IPS-18a (cell line): ENCODE data around the gene PNKP.
A peak's percentile ranks its signal among the peaks of the same experiment; 100 is the strongest.

Experiments used
- H3K27ac ChIP-seq: one replicate; pipeline ENCODE4 v1.5.1; 2013; ENCODE audit warnings: low read length
- H3K27me3 ChIP-seq: one replicate; pipeline ENCODE4 v1.6.1; 2013; ENCODE audit warnings: mild to moderate bottlenecking, low read length; ENCODE audit not compliant: control insufficient read depth, insufficient read depth
- H3K36me3 ChIP-seq: one replicate; pipeline ENCODE4 v1.6.1; 2013; ENCODE audit warnings: low read depth, low read length; ENCODE audit not compliant: control insufficient read depth
- H3K4me1 ChIP-seq: one replicate; pipeline ENCODE4 v1.6.1; 2013; ENCODE audit warnings: low read depth, low read length; ENCODE audit not compliant: control insufficient read depth
- H3K4me3 ChIP-seq: one replicate; pipeline ENCODE4 v1.5.1; 2013; ENCODE audit warnings: low read length
- H3K9ac ChIP-seq: one replicate; pipeline ENCODE4 v1.6.1; 2013; ENCODE audit warnings: mild to moderate bottlenecking, low read length, moderate library complexity
- H3K9me3 ChIP-seq: one replicate; pipeline ENCODE4 v1.6.1; 2013; ENCODE audit warnings: low read depth, low read length; ENCODE audit not compliant: control insufficient read depth

Gene PNKP

DNA sequence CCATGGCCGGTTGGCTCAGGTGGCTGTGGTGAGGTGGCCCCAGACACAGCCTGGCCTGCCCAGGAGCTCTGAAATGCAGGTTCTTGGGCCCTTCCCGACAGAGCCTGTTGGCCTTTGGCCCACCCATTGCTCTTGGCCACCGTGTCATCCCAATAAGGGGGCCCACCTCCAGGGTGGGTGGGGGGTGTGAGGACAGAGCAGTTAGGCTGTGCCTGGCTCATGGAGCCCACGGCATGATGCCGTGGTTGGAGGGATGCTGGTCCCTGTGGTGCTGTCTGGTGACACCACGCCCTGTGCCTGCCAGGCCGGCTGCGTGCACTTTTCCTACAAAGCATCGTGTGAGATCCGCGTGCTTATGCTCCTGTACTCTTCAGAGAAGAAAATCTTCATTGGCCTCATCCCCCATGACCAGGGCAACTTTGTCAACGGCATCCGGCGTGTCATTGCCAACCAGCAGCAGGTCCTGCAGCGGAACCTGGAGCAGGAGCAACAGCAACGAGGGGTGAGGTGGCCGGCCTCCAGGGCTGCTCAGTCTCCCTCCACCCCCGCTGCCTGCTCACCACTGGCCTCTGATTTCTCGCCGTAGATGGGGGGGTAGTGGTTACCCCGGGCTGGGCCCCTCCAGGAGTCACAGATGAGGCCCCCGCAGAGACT is 7.6 kb downstream of the PNKP start:
- H3K27me3 ChIP-seq = no peaks in the 10 kb centered on the region
- no peaks in the 10 kb centered on the region for H3K4me1 ChIP-seq
- no peak overlapping the region for H3K4me3 ChIP-seq
- H3K36me3 ChIP-seq = peaks cover 53% of the 10 kb centered on the region
- H3K9me3 ChIP-seq = no peaks in the 10 kb centered on the region
- no peak overlapping the region for H3K9ac ChIP-seq
- no peak overlapping the region for H3K27ac ChIP-seq

DNA sequence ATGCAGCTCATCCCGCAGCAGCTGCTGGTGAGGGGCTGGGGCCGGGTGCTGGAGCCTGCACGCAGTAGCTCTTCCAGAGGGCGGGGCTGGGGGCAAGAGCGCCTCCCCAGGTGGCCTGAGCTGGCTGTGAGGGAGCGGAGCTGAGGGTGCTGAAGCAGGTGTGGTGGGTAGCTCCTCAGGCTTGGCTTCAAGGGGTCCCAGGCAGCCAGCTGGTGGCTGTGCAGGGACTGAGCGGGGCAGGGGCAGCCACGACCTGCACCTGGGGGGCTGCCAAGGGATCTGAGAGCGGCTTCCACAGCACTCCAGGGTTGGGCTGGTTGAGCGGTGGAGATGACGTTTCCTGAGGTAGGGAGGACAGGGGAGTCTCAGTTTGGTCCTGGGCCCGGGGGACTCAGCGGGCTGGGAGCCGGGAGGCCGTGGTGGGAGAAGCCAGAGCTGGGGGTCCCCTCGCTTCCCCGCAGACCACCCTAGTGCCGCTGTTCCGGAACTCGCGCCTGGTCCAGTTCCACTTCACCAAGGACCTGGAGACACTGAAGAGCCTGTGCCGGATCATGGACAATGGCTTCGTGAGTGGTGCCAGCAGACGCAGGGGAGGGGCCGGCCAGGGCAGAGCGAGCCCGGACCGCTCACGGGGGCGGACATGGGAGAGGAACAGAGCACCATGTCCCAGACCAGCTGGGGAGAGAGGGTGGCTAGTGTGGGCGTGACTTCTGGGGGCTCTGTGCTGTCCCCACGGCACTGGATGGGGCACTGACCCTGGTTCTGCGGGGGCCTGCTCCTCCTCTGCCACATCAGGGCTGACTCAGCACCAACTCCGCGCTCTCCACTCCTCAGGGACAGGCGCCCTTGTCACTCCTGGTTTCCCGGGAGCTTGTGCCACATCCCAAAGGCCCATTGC is 9.0 kb downstream of the PNKP start:
- Histone ChIP-seq H3K27ac (no peak overlapping the region), H3K27me3 (no peaks in the 10 kb centered on the region), H3K9me3 (no peaks in the 10 kb centered on the region), H3K9ac (no peak overlapping the region), H3K4me1 (no peaks in the 10 kb centered on the region), H3K4me3 (no peak overlapping the region), H3K36me3 (peaks cover 38% of the 10 kb centered on the region)

DNA sequence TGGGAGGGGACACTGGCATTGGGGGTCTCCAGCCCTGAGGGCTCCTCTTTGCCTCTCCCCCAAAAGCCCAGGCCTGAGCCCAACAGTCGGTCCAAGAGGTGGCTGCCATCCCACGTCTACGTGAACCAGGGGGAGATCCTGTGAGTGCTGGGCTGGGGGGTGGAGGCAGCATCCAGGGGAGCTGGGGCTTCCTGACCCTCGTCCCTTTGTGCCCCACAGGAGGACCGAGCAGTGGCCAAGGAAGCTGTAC is 9.6 kb downstream of the PNKP start:
- H3K27me3 ChIP-seq = no peaks in the 10 kb centered on the region
- H3K9me3 ChIP-seq = no peaks in the 10 kb centered on the region
- no peak overlapping the region for H3K4me3 ChIP-seq
- H3K4me1 ChIP-seq = no peaks in the 10 kb centered on the region
- no peak overlapping the region for H3K9ac ChIP-seq
- peaks cover 36% of the 10 kb centered on the region for H3K36me3 ChIP-seq
- no peak overlapping the region for H3K27ac ChIP-seq

DNA sequence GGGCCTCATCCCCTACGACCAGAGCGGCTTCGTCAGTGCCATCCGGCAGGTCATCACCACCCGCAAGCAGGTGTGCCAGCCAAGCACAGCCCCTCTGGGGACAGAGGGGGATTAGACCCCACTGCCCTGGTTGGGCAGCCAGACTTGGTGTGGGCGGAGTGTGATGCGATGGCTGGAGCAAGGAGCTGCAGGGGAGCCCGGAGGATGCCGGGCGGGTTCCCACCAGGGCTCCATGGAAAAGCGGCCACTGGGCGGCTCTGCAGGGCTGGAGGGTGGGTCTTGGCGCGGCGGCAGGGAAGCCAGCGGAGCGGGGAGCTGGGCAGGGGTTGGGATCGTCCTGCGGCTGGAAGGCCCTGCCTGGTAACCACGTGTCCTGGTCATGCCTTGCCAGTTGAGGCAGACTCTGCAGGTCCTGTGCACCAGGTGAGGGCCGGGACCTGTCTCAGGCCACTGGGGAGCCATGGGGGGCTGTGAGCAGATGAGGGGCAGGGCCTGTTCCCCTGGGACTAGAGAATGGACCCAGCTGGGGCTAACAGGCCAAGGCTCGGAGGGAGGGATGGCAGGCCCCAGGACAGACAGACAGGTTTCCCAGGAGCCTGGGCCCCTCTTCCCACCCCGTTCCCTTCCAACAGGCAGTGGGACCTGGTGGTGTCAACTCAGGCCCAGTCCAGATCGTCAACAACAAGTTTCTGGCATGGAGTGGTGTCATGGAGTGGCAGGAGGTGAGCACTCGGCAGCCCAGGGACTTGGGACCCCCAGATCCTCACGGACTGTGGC is 10.1 kb downstream of the PNKP start:
- Histone ChIP-seq H3K9ac (no peak overlapping the region), H3K4me1 (peaks cover 4% of the 10 kb centered on the region), H3K27me3 (no peaks in the 10 kb centered on the region), H3K36me3 (peaks cover 40% of the 10 kb centered on the region), H3K9me3 (no peaks in the 10 kb centered on the region), H3K4me3 (no peak overlapping the region), H3K27ac (no peak overlapping the region)

DNA sequence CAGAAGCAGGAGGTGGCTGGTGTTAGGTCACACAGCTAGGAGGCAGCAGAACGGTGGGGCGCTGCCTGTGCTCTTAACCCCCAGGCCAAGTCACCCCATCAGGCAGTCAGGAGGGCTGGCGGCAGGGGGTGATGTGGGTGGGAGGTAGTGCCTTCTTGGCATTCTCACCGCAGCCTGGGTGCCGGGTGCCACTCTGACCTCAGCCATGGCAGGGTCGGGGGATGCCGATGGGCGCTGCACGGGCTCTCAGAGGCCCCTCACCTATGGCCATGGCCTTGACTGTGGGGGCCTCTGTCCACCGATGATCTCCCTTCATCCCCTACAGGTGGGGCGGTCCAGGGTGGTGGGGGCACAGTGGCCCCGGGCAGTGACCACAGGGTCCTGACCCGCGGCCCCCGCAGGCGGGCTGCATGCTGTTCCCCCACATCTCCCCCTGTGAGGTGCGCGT is 10.8 kb downstream of the PNKP start:
- Histone ChIP-seq H3K27ac (no peak overlapping the region), H3K36me3 (peaks cover 37% of the 10 kb centered on the region), H3K27me3 (no peaks in the 10 kb centered on the region), H3K4me1 (peaks cover 6% of the 10 kb centered on the region), H3K9me3 (no peaks in the 10 kb centered on the region), H3K4me3 (no peak overlapping the region), H3K9ac (no peak overlapping the region)

DNA sequence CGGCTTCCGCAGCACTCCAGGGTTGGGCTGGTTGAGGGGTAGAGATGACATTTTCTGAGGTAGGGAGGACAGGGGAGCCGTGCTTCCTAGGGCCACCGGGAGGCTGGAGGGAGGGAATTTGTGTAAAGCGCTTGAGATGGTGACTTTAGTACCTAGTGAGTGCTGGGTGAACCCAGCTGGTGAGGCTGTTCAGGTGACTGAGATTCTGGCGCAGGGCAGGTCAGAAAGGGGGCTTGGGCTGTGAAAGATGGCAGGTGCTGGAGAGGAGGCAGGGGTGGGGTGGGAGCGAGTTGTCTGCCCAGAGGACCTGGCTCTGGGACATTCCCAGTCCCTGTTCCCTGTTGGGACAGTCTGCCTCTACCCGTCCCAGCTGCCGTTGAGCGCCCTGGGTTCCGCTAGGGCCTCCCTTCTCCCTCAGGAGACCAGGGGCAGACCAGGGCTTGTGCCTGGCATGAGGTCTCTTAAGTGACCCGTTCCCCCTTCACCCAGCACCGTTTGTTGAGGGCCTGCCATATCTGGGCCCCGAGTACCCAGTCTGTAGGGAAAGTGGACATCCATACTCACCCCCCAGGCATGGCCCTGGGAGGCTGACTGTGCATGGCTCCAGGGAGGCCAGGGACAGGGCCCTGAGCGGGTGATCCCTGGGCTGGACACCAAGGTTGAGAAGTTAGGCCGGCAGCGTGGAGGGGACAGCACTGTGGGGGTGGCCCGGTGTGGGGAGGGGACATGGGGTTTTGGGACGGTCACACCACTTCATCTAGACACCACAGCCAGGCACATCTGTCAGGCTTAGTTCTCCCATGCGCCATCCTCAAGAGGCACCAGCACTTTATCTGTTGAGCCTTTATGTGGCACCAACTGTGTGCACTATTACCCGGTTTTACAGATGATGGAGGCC is 11.5 kb downstream of the PNKP start:
- Histone ChIP-seq H3K4me3 (no peak overlapping the region), H3K9ac (no peak overlapping the region), H3K4me1 (peaks cover 6% of the 10 kb centered on the region), H3K9me3 (no peaks in the 10 kb centered on the region), H3K36me3 (peaks cover 32% of the 10 kb centered on the region), H3K27ac (no peak overlapping the region), H3K27me3 (no peaks in the 10 kb centered on the region)

DNA sequence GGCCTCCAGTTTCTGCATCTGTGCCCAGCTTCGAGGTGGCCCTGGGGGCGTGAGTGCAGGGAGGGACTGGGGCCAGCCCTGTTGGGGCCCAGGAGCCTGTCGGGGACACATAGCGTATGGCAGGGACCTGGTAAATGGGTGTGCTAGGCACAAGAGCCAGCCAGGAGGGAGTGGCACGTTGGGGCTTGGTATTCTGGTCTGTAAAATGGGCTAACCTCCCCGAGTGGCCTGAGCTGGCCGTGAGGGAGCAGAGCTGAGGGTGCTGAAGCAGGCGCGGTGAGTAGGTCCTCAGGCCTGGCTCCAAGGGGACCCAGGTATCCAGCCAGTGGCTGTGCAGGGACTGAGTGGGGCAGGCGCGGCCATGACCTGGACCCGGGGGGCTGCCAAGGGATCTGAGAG is 12.1 kb downstream of the PNKP start:
- Histone ChIP-seq H3K27ac (no peak overlapping the region), H3K9me3 (no peaks in the 10 kb centered on the region), H3K4me1 (peaks cover 6% of the 10 kb centered on the region), H3K36me3 (peaks cover 27% of the 10 kb centered on the region), H3K4me3 (no peak overlapping the region), H3K27me3 (no peaks in the 10 kb centered on the region), H3K9ac (no peak overlapping the region)

DNA sequence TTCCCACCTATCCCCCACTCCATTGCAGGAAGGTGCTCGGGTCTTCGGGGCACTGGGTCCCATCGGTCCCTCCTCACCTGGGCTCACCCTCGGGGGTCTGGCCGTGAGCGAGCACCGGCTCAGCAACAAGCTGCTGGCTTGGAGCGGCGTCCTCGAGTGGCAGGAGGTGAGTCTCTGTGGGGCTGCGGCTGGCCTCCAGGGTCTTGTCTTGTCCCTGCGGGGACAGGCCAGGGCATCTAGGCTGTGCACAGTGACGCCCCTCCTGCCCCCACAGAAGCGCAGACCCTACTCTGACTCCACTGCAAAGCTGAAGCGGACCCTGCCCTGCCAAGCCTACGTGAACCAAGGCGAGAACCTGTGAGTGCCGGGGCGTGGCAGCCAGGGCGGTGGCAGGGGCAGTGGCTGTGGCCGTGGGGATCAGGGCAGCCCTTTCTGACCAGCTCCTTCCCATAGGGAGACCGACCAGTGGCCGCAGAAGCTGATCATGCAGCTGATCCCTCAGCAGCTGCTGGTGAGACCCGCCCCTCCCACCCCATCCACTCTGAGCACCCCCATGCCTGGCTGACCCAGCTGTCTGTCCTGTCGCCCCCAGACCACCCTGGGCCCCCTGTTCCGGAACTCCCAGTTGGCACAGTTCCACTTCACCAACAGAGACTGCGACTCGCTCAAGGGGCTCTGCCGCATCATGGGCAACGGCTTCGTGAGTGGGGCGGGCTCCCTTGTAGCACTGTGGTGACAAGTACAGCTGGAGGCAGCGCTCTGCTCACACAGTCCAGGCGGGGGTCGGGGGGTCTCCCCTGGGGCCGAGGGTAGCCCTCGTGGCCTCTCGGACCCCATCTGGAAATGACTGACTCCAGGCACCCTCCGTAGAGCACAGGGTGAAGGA is 12.8 kb downstream of the PNKP start:
- peaks cover 27% of the 10 kb centered on the region for H3K36me3 ChIP-seq
- no peak overlapping the region for H3K9ac ChIP-seq
- H3K27ac ChIP-seq = no peak overlapping the region
- H3K4me3 ChIP-seq = no peak overlapping the region
- H3K27me3 ChIP-seq = no peaks in the 10 kb centered on the region
- no peaks in the 10 kb centered on the region for H3K9me3 ChIP-seq
- H3K4me1 ChIP-seq = peaks cover 6% of the 10 kb centered on the region

DNA sequence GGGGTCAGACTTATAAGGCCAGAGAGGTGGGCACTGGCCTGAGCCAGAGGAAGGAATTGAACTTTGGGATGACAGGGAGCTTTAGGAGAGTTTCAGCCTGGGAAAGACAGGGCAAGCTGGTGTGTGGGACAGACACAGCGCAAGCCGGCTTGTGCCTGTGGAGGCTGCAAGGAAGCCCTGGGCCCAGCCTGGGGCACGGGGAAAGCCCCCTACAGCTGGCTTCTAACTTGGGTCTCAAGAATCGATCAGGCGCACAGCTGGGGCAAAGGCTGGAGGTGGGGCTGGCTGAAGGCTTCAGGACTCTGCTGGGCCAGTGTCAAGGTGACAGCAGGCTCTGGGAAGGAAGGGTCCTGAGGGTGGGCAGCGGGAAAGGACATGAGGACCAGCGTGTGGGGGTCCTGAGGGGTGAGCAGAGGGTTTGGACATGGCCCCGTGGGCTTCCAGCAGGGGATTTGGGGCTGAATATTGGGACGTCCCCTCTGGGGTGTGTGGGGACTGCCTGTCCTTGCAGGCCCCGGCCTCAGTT is 13.5 kb downstream of the PNKP start:
- H3K4me3 ChIP-seq = no peak overlapping the region
- no peak overlapping the region for H3K9ac ChIP-seq
- no peaks in the 10 kb centered on the region for H3K27me3 ChIP-seq
- H3K27ac ChIP-seq = no peak overlapping the region
- no peaks in the 10 kb centered on the region for H3K9me3 ChIP-seq
- H3K4me1 ChIP-seq = peaks cover 6% of the 10 kb centered on the region
- H3K36me3 ChIP-seq = peaks cover 26% of the 10 kb centered on the region

DNA sequence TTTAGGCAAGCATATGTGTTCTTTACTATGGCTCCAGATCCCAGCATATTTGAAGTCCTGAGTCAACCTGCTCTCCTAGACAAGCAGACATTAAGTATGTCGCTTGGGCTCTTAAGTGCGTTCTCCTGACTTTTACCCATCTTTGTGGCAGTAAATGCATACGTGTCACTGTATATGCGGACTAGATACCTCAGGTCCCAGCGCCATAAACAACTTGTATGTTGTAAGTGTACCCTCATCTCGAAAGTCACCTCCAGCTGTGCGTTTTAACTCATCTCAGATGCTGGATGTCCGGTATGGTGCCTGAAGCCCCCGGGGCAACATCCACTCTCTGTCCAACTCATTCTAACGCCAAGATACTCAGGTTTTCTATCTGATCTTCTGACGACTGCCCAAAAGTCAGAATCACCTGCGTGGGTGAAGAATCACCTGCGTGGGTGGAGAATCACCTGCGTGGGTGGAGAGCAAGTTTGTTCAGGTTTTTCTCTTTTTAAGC is 14.7 kb downstream of the PNKP start:
- H3K36me3 ChIP-seq = peaks cover 22% of the 10 kb centered on the region
- peaks cover 6% of the 10 kb centered on the region for H3K4me1 ChIP-seq
- peak overlapping the region; percentile 74 for H3K4me3 ChIP-seq
- no peak overlapping the region for H3K9ac ChIP-seq
- H3K27me3 ChIP-seq = no peaks in the 10 kb centered on the region
- H3K9me3 ChIP-seq = no peaks in the 10 kb centered on the region
- no peak overlapping the region for H3K27ac ChIP-seq
